A549 (cell line): ENCODE measurements around the gene ADCY2. TPM values are rescaled to one million over a fixed set of nuclear protein-coding genes. Genes with fewer than 3 reads are reported as not detected.

Experiments used
- ATAC-seq, 2 experiments: fragments of 200-7000 bp in 1 of 2; fragments of >200 bp in 1 of 2; cut with Nextera tagmentation in 1 of 2; cut with Tn5 transposase in 1 of 2; 3 replicates each; pipeline versions ENCODE4 v1.8.0 to v1.9.1; 2018 to 2020; ENCODE audit warnings: mild to moderate bottlenecking in 1 of 2, moderate library complexity in 1 of 2
- CTCF ChIA-PET: fragments of 300-600 bp; sonication (Branson Sonifier 250); formaldehyde crosslinking; extraction: SDS; loops from one replicate; lab custom pipeline; 2021; ENCODE audit warnings: antibody characterized with exemption, inconsistent platforms; lab: Yijun Ruan, JAX
- POLR2A ChIA-PET: fragments of 350-600 bp; formaldehyde crosslinking; extraction: SDS; loops from one replicate; lab custom pipeline; 2021; ENCODE audit warnings: antibody characterized with exemption, inconsistent platforms; lab: Yijun Ruan, JAX
- DNase-seq, 2 experiments: peaks; one replicate each; pipeline versions ENCODE4 v3.0.0 to v3.0.0-alpha.2; 2011 to 2016; ENCODE audit warnings: low read depth in 1 of 2, low spot score in 1 of 2
- FAIRE-seq: peaks from 2 replicates; lab custom pipeline; 2011; peaks lifted over from hg19 to GRCh38; lab: Jason Lieb, UNC
- H3K27ac ChIP-seq, 2 experiments: fragments of >200 bp; sonication (Bioruptor Twin); formaldehyde crosslinking; 3 replicates each; pipeline ENCODE4 v1.5.1; 2016 to 2017
- H3K4me1 ChIP-seq: fragments of >200 bp; sonication (Bioruptor Twin); formaldehyde crosslinking; 3 replicates; pipeline ENCODE4 v1.6.1; 2016
- H3K4me2 ChIP-seq: fragments of >200 bp; sonication (Bioruptor Twin); formaldehyde crosslinking; 3 replicates; pipeline ENCODE4 v1.6.1; 2016
- H3K4me3 ChIP-seq: fragments of >200 bp; sonication (Bioruptor Twin); formaldehyde crosslinking; 3 replicates; pipeline ENCODE4 v1.5.1; 2016
- H3K9me3 ChIP-seq: fragments of >200 bp; sonication (Bioruptor Twin); formaldehyde crosslinking; 3 replicates; pipeline ENCODE4 v1.6.1; 2016
- BHLHE40 ChIP-seq: IDR thresholded peaks from 2 replicates; pipeline ENCODE4 v1.6.1; 2012; ENCODE audit warnings: low read depth, low read length, inconsistent platforms
- CBX2 ChIP-seq: fragments of 200-600 bp; sonication (generic); IDR thresholded peaks from 2 replicates; pipeline ENCODE4 v1.6.1; 2016; ENCODE audit warnings: low read depth, mild to moderate bottlenecking, borderline replicate concordance
- EHMT2 ChIP-seq: fragments of 200-600 bp; sonication (generic); IDR thresholded peaks from 2 replicates; pipeline ENCODE4 v1.6.1; 2016; ENCODE audit warnings: antibody characterized with exemption, low read depth, mild to moderate bottlenecking, moderate library complexity
- EP300 ChIP-seq, 2 experiments: fragments of >200 bp; sonication (Bioruptor Twin); formaldehyde crosslinking; IDR thresholded peaks; 2 replicates in 1 of 2; 3 replicates in 1 of 2; pipeline ENCODE4 v1.6.1; 2016 to 2017
- ESRRA ChIP-seq: fragments of 150-350 bp; IDR thresholded peaks from 2 replicates; pipeline ENCODE4 v1.6.1; 2014; ENCODE audit warnings: mild to moderate bottlenecking, low read length, borderline replicate concordance
- GATA3 ChIP-seq: IDR thresholded peaks from 2 replicates; pipeline ENCODE4 v1.6.1; 2012; ENCODE audit warnings: borderline replicate concordance
- MAFK ChIP-seq: fragments of 450-650 bp; IDR thresholded peaks from 2 replicates; pipeline ENCODE4 v1.6.1; 2014; ENCODE audit not compliant: partially characterized antibody
- MYC ChIP-seq: IDR thresholded peaks from 2 replicates; pipeline ENCODE4 v1.6.1; 2012; ENCODE audit warnings: mild to moderate bottlenecking, inconsistent platforms, low read length, improper control_type of control experiment, borderline replicate concordance
- NFE2L2 ChIP-seq: fragments of 150-350 bp; conservative IDR thresholded peaks from 2 replicates; pipeline ENCODE4 v1.6.1; 2014; ENCODE audit warnings: low read length
- POLR2AphosphoS2 ChIP-seq: conservative IDR thresholded peaks from 2 replicates; pipeline ENCODE4 v1.6.1; 2012; ENCODE audit warnings: low read length, improper control_type of control experiment, inconsistent platforms
- RNF2 ChIP-seq: fragments of 200-600 bp; sonication (generic); IDR thresholded peaks from 2 replicates; pipeline ENCODE4 v1.6.1; 2016; ENCODE audit warnings: low read depth, mild to moderate bottlenecking, antibody characterized with exemption, moderate library complexity, borderline replicate concordance
- SMC3 ChIP-seq: fragments of >200 bp; sonication (Bioruptor Twin); formaldehyde crosslinking; IDR thresholded peaks from 3 replicates; pipeline ENCODE4 v1.6.1; 2018; ENCODE audit warnings: inconsistent platforms
- SREBF2 ChIP-seq: fragments of 450-650 bp; IDR thresholded peaks from 2 replicates; pipeline ENCODE4 v1.6.1; 2014; ENCODE audit warnings: mild to moderate bottlenecking, moderate library complexity
- ZFP36 ChIP-seq: fragments of 450-650 bp; IDR thresholded peaks from 2 replicates; pipeline ENCODE4 v1.6.1; 2014; ENCODE audit warnings: borderline replicate concordance; ENCODE audit not compliant: partially characterized antibody
- ZNF302 ChIP-seq: fragments of 250-450 bp; sonication (Bioruptor Pico); IDR thresholded peaks from 2 replicates; pipeline ENCODE4 v1.9.0; 2021; ENCODE audit warnings: inconsistent platforms, mild to moderate bottlenecking, moderate library complexity
- WGBS: methylation state at CpG from one replicate; pipeline ENCODE4 v1.1.6; 2017; ENCODE audit errors: missing lambda C conversion rate; 5-methylcytosine and 5-hydroxymethylcytosine counted together
- polyA plus RNA-seq, 4 experiments: library from polyadenylated mRNA; depleted of rRNA in 3 of 4; stranded (reverse); fragments of >200 nt; fragmentation: RNase III in 1 of 4; extraction: RNeasy Plus Mini Kit Qiagen cat#74134 plus additional on column Dnase treatment in 1 of 4; gene quantifications; 2 replicates in 3 of 4; 3 replicates in 1 of 4; pipeline ENCODE4 v1.2.3, GENCODE V29; 2011 to 2017
- TF ChIP-seq, protein P1 (sequence below): IDR thresholded peaks from 2 replicates; pipeline ENCODE4 v1.6.1; 2012; ENCODE audit warnings: low read depth, borderline replicate concordance
- TF ChIP-seq, protein P2 (sequence below): fragments of >200 bp; sonication (Bioruptor Twin); formaldehyde crosslinking; IDR thresholded peaks from 3 replicates; pipeline ENCODE4 v1.6.1; 2016
- TF ChIP-seq, protein P3 (sequence below): fragments of >200 bp; sonication (Bioruptor Twin); formaldehyde crosslinking; IDR thresholded peaks from 3 replicates; pipeline ENCODE4 v1.5.1; 2016
- TF ChIP-seq, protein P4 (sequence below): fragments of >200 bp; sonication (Bioruptor Twin); formaldehyde crosslinking; IDR thresholded peaks from 2 replicates; pipeline ENCODE4 v1.6.1; 2016
- TF ChIP-seq, protein P5 (sequence below): fragments of 200-600 bp; sonication (generic); IDR thresholded peaks from 2 replicates; pipeline ENCODE4 v1.6.1; 2016; ENCODE audit warnings: antibody characterized with exemption, mild to moderate bottlenecking, moderate library complexity

Gene ADCY2
- polyA plus RNA-seq, 2 of the 4 experiments (the other 2 are of a cell fraction) = not detected

DNA sequence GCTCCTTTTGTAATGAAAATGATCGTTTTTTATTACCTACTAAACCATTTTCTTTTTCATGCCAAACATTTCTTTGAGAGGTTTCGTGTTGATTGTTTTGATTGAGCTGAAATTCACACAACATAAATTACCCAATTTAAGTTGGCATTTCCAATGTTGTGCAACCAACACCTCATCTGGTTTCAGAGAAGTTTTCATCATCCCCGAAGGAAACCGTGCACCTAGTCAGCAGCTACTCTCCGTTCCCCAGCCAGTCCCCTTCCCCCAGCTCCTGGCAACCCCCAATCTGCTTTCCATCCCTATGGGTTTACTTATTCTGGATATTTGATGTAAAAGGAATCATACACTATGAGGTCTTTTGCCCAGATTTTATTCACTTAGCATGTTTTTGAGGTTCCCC is 123.6 kb downstream of the ADCY2 start:
- ATAC-seq = no peak
- H3K4me2 ChIP-seq = no peak overlapping the region
- no peak overlapping the region for H3K4me3 ChIP-seq
- CTCF ChIA-PET = no interaction called here
- 6% methylated on average over 5 of the region's 5 CpGs for WGBS
- POLR2A ChIA-PET = no interaction called here
- H3K4me1 ChIP-seq = no peaks in the 10 kb centered on the region
- H3K9me3 ChIP-seq = no peaks in the 10 kb centered on the region
- no peak overlapping the region for H3K27ac ChIP-seq
- FAIRE-seq = no peak
- no peak for DNase-seq
- no peak for TF ChIP-seq ZFP36
- TF ChIP-seq ESRRA = no peak
- TF ChIP-seq MYC = no peak
- TF ChIP-seq ZNF302 = no peak
- TF ChIP-seq BHLHE40 = no peak
- TF ChIP-seq, protein P1, sequence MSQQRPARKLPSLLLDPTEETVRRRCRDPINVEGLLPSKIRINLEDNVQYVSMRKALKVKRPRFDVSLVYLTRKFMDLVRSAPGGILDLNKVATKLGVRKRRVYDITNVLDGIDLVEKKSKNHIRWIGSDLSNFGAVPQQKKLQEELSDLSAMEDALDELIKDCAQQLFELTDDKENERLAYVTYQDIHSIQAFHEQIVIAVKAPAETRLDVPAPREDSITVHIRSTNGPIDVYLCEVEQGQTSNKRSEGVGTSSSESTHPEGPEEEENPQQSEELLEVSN = no peak
- no peak for TF ChIP-seq EHMT2
- TF ChIP-seq GATA3 = no peak
- TF ChIP-seq RNF2 = no peak
- TF ChIP-seq, protein P2, sequence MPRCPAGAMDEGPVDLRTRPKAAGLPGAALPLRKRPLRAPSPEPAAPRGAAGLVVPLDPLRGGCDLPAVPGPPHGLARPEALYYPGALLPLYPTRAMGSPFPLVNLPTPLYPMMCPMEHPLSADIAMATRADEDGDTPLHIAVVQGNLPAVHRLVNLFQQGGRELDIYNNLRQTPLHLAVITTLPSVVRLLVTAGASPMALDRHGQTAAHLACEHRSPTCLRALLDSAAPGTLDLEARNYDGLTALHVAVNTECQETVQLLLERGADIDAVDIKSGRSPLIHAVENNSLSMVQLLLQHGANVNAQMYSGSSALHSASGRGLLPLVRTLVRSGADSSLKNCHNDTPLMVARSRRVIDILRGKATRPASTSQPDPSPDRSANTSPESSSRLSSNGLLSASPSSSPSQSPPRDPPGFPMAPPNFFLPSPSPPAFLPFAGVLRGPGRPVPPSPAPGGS = no peak
- no peak for TF ChIP-seq NFE2L2
- TF ChIP-seq, protein P3, sequence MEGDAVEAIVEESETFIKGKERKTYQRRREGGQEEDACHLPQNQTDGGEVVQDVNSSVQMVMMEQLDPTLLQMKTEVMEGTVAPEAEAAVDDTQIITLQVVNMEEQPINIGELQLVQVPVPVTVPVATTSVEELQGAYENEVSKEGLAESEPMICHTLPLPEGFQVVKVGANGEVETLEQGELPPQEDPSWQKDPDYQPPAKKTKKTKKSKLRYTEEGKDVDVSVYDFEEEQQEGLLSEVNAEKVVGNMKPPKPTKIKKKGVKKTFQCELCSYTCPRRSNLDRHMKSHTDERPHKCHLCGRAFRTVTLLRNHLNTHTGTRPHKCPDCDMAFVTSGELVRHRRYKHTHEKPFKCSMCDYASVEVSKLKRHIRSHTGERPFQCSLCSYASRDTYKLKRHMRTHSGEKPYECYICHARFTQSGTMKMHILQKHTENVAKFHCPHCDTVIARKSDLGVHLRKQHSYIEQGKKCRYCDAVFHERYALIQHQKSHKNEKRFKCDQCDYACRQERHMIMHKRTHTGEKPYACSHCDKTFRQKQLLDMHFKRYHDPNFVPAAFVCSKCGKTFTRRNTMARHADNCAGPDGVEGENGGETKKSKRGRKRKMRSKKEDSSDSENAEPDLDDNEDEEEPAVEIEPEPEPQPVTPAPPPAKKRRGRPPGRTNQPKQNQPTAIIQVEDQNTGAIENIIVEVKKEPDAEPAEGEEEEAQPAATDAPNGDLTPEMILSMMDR = no peak
- no peak for TF ChIP-seq POLR2AphosphoS2
- no peak for TF ChIP-seq CBX2

DNA sequence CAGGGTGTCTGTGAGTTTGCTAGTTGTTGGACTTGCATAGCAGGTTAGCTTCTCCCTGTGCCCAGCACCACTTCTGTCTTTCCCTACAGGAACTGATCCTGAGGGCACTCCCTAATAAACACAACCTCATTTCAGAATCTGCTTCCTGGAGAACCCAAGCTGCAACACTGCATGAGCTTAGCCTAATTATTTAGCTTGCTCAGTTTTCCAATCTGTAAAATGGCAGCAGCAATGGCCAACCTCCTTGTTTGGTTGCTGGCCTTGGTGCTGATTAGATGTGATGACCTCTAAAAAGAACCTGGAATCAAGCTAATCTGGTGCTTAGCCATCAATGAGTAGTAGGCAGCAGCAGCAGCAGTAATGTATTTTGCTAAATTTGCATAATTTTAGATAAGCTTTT is 133.9 kb downstream of the ADCY2 start:
- Histone ChIP-seq H3K27ac (no peak overlapping the region), H3K9me3 (no peaks in the 10 kb centered on the region), H3K4me2 (no peak overlapping the region), H3K4me1 (no peaks in the 10 kb centered on the region), H3K4me3 (no peak overlapping the region)
- ChIA-PET POLR2A (no interaction called here), CTCF (no interaction called here)
- no peak for DNase-seq
- TF ChIP-seq SREBF2 (no peak), MAFK (peak; percentile 37), MYC (no peak), SMC3 (no peak), EP300 (IDR thresholded peaks at IDR 0.05) (no peak)
- TF ChIP-seq, protein P4, sequence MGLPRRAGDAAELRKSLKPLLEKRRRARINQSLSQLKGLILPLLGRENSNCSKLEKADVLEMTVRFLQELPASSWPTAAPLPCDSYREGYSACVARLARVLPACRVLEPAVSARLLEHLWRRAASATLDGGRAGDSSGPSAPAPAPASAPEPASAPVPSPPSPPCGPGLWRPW = no peak
- TF ChIP-seq, protein P5, sequence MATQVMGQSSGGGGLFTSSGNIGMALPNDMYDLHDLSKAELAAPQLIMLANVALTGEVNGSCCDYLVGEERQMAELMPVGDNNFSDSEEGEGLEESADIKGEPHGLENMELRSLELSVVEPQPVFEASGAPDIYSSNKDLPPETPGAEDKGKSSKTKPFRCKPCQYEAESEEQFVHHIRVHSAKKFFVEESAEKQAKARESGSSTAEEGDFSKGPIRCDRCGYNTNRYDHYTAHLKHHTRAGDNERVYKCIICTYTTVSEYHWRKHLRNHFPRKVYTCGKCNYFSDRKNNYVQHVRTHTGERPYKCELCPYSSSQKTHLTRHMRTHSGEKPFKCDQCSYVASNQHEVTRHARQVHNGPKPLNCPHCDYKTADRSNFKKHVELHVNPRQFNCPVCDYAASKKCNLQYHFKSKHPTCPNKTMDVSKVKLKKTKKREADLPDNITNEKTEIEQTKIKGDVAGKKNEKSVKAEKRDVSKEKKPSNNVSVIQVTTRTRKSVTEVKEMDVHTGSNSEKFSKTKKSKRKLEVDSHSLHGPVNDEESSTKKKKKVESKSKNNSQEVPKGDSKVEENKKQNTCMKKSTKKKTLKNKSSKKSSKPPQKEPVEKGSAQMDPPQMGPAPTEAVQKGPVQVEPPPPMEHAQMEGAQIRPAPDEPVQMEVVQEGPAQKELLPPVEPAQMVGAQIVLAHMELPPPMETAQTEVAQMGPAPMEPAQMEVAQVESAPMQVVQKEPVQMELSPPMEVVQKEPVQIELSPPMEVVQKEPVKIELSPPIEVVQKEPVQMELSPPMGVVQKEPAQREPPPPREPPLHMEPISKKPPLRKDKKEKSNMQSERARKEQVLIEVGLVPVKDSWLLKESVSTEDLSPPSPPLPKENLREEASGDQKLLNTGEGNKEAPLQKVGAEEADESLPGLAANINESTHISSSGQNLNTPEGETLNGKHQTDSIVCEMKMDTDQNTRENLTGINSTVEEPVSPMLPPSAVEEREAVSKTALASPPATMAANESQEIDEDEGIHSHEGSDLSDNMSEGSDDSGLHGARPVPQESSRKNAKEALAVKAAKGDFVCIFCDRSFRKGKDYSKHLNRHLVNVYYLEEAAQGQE = peak; percentile 68; the same call in 1 of the 2 replicates
- FAIRE-seq = no peak
- ATAC-seq = no peak
